Loucy (cell line): ENCODE measurements around the gene HMMR.

Experiments used
- H2AFZ ChIP-seq: fragments of 200-600 bp; sonication (generic); 2 replicates; pipeline ENCODE4 v1.6.0; 2016; ENCODE audit warnings: antibody characterized with exemption, mild to moderate bottlenecking, low read length, moderate library complexity
- H3F3A ChIP-seq: fragments of 200-600 bp; 2 replicates; pipeline ENCODE4 v1.6.0; 2016; ENCODE audit warnings: antibody characterized with exemption, low read depth, mild to moderate bottlenecking
- H3K27me3 ChIP-seq: fragments of 200-600 bp; sonication (generic); 2 replicates; pipeline ENCODE4 v1.6.1; 2014; ENCODE audit warnings: low read length, mild to moderate bottlenecking; ENCODE audit not compliant: insufficient read depth, poor library complexity, severe bottlenecking
- H3K36me3 ChIP-seq: fragments of 200-600 bp; sonication (generic); 2 replicates; pipeline ENCODE4 v1.6.1; 2016; ENCODE audit warnings: low read length; ENCODE audit not compliant: insufficient read depth
- H3K4me1 ChIP-seq: fragments of 200-600 bp; sonication (generic); 2 replicates; pipeline ENCODE4 v1.5.1; 2014; ENCODE audit warnings: low read length, mild to moderate bottlenecking; ENCODE audit not compliant: insufficient read depth, poor library complexity, severe bottlenecking
- H3K4me2 ChIP-seq: fragments of 200-600 bp; sonication (generic); 2 replicates; pipeline ENCODE4 v1.6.0; 2014; ENCODE audit warnings: antibody characterized with exemption, low read length, low read depth, mild to moderate bottlenecking; ENCODE audit not compliant: poor library complexity, severe bottlenecking
- H3K4me3 ChIP-seq: fragments of 200-600 bp; sonication (generic); 2 replicates; pipeline ENCODE4 v1.5.1; 2014; ENCODE audit warnings: low read length, mild to moderate bottlenecking, mixed read lengths; ENCODE audit not compliant: poor library complexity, severe bottlenecking
- H3K79me2 ChIP-seq: fragments of 200-600 bp; sonication (generic); 2 replicates; pipeline ENCODE4 v1.6.1; 2014; ENCODE audit warnings: low read length; ENCODE audit not compliant: insufficient read depth
- H3K9ac ChIP-seq: fragments of 200-600 bp; sonication (generic); 2 replicates; pipeline ENCODE4 v1.6.0; 2014; ENCODE audit warnings: mild to moderate bottlenecking, low read depth, low read length, moderate library complexity; ENCODE audit not compliant: poor library complexity, severe bottlenecking
- H3K9me2 ChIP-seq: fragments of 200-600 bp; sonication (generic); replicated peaks from 2 replicates; pipeline ENCODE4 v1.6.1; 2016; ENCODE audit warnings: low read depth, low read length, mixed read lengths
- H3K9me3 ChIP-seq: fragments of 200-600 bp; sonication (generic); 2 replicates; pipeline ENCODE4 v1.6.1; 2014; ENCODE audit warnings: mild to moderate bottlenecking, antibody characterized with exemption, low read length, low read depth; ENCODE audit not compliant: insufficient read depth
- H4K20me1 ChIP-seq: fragments of 200-600 bp; sonication (generic); 2 replicates; pipeline ENCODE4 v1.6.0; 2014; ENCODE audit warnings: antibody characterized with exemption, low read length, mild to moderate bottlenecking; ENCODE audit not compliant: insufficient read depth, poor library complexity, severe bottlenecking
- CTCF ChIP-seq: fragments of 200-600 bp; sonication (generic); conservative IDR thresholded peaks from 2 replicates; pipeline ENCODE4 v1.5.1; 2014; ENCODE audit warnings: mild to moderate bottlenecking, antibody characterized with exemption, low read length
- EZH2phosphoT487 ChIP-seq: fragments of 200-600 bp; IDR thresholded peaks from 2 replicates; pipeline ENCODE4 v1.6.1; 2018; ENCODE audit warnings: antibody characterized with exemption, mild to moderate bottlenecking, moderate library complexity, borderline replicate concordance

HMMR gene

GRCh38 chr5:163436515-163436914 lies 23.9 kb upstream of the HMMR start:
- Histone ChIP-seq H3K36me3 (no peaks in the 10 kb centered on the region), H2AFZ (peak overlapping the region; percentile 41; the same call in 1 of the 2 replicates), H4K20me1 (peaks cover 19% of the 10 kb centered on the region), H3K4me2 (peak overlapping the region; percentile 85), H3K79me2 (peaks cover 39% of the 10 kb centered on the region), H3K27me3 (no peaks in the 10 kb centered on the region), H3F3A (no peaks in the 10 kb centered on the region), H3K9me2 (no peaks in the 10 kb centered on the region), H3K9me3 (no peaks in the 10 kb centered on the region), H3K9ac (peak overlapping the region; percentile 76), H3K4me3 (peak overlapping the region; percentile 81), H3K4me1 (peaks cover 22% of the 10 kb centered on the region)
- TF ChIP-seq CTCF, result no peak
- TF ChIP-seq EZH2phosphoT487, result no peak

GRCh38 chr5:163437011-163437308 lies 23.5 kb upstream of the HMMR start:
- Histone ChIP-seq H3K27me3 (no peaks in the 10 kb centered on the region), H2AFZ (peak overlapping the region; percentile 41; the same call in 1 of the 2 replicates), H3K79me2 (peaks cover 43% of the 10 kb centered on the region), H3K4me3 (peak overlapping the region; percentile 81), H3F3A (no peaks in the 10 kb centered on the region), H3K9me2 (no peaks in the 10 kb centered on the region), H3K4me2 (peak overlapping the region; percentile 85), H4K20me1 (peaks cover 21% of the 10 kb centered on the region), H3K9ac (peak overlapping the region; percentile 76), H3K9me3 (no peaks in the 10 kb centered on the region), H3K4me1 (peaks cover 22% of the 10 kb centered on the region), H3K36me3 (no peaks in the 10 kb centered on the region)
- TF ChIP-seq EZH2phosphoT487 (no peak), CTCF (no peak)

GRCh38 chr5:163437309-163438182 lies 22.9 kb upstream of the HMMR start, which contains the start of gene CCNG1:
CCNG1 (plus strand) TSS chr5:163437595; CDS start chr5:163439257, 1,662 bp downstream.
- peak within 1 kb of the TSS; percentile 75; the same call in 1 of the 2 replicates for H2AFZ ChIP-seq

More at GRCh38 chr5:163437309-163438182, 22.9 kb upstream of the HMMR start, which contains the start of gene CCNG1:
- Histone ChIP-seq H3K4me1 (peaks cover 22% of the 10 kb centered on the region), H3K9me3 (no peaks in the 10 kb centered on the region), H3K36me3 (peaks cover 3% of the 10 kb centered on the region; the same call in 1 of the 2 replicates), H3K4me3 (peak within 1 kb of the TSS; percentile 93), H3F3A (no peaks in the 10 kb centered on the region), H3K4me2 (peak within 1 kb of the TSS; percentile 91), H3K79me2 (peaks cover 46% of the 10 kb centered on the region), H4K20me1 (peaks cover 21% of the 10 kb centered on the region), H3K27me3 (no peaks in the 10 kb centered on the region), H3K9ac (peak within 1 kb of the TSS; percentile 97), H3K9me2 (no peaks in the 10 kb centered on the region)
- TF ChIP-seq EZH2phosphoT487, result no peak
- no peak for TF ChIP-seq CTCF
